HepG2 (cell line): Measurements from ENCODE around the gene ARF6. TPM values are rescaled to one million over a fixed set of nuclear protein-coding genes. Genes with fewer than 3 reads are reported as not detected.
A peak's percentile ranks its signal among the peaks of the same experiment; 100 is the strongest.

Experiments
- GMEB2 ChIP-seq: IDR thresholded peaks from 2 replicates; pipeline ENCODE4 v1.6.1; 2016; ENCODE audit warnings: missing biosample characterization, missing genetic modification reagents, low read depth
- HCFC1 ChIP-seq: fragments of 150-350 bp; IDR thresholded peaks from 2 replicates; pipeline ENCODE4 v1.6.1; 2014; ENCODE audit warnings: low read depth, low read length
- HOXA7 ChIP-seq: sonication (generic); formaldehyde crosslinking; IDR thresholded peaks from 2 replicates; pipeline ENCODE4 v1.8.1; 2022; ENCODE audit warnings: mild to moderate bottlenecking, missing genetic modification reagents, moderate library complexity
- MED13 ChIP-seq: sonication (generic); formaldehyde crosslinking; IDR thresholded peaks from 2 replicates; pipeline ENCODE4 v1.5.0; 2020; ENCODE audit warnings: missing genetic modification reagents
- RERE ChIP-seq: IDR thresholded peaks from 2 replicates; pipeline ENCODE4 v1.6.1; 2016; ENCODE audit warnings: low read depth, missing genetic modification reagents, missing compliant biosample characterization
- RNF219 ChIP-seq: sonication (generic); formaldehyde crosslinking; IDR thresholded peaks from 2 replicates; pipeline ENCODE4 v1.5.0; 2020; ENCODE audit warnings: mild to moderate bottlenecking, missing genetic modification reagents
- RXRB ChIP-seq: IDR thresholded peaks from 2 replicates; pipeline ENCODE4 v1.6.1; 2016; ENCODE audit warnings: borderline replicate concordance, missing genetic modification reagents, missing compliant biosample characterization
- SALL2 ChIP-seq: sonication (generic); formaldehyde crosslinking; IDR thresholded peaks from 2 replicates; pipeline ENCODE4 v1.8.1; 2023; ENCODE audit warnings: mild to moderate bottlenecking, missing genetic modification reagents, inconsistent platforms
- SKIL ChIP-seq: sonication (generic); formaldehyde crosslinking; IDR thresholded peaks from 2 replicates; pipeline ENCODE4 v1.8.0; 2022; ENCODE audit warnings: missing genetic modification reagents, mild to moderate bottlenecking, moderate library complexity, borderline replicate concordance
- SRSF9 ChIP-seq: fragments of 200-400 bp; formaldehyde crosslinking; IDR thresholded peaks from 2 replicates; pipeline ENCODE4 v1.6.1; 2018; ENCODE audit warnings: borderline replicate concordance, mild to moderate bottlenecking, low read depth, low read length; ENCODE audit not compliant: insufficient read depth, poor library complexity, severe bottlenecking
- TAF15 ChIP-seq: fragments of 200-400 bp; formaldehyde crosslinking; IDR thresholded peaks from one replicate; pipeline ENCODE4 v1.6.1; 2018; ENCODE audit warnings: mild to moderate bottlenecking, low read depth, low read length; ENCODE audit not compliant: poor library complexity, severe bottlenecking
- XRCC5 ChIP-seq: fragments of 200-400 bp; formaldehyde crosslinking; optimal IDR thresholded peaks from 2 replicates; pipeline ENCODE3; 2017; ENCODE audit warnings: mild to moderate bottlenecking, low read length
- ZFP1 ChIP-seq: IDR thresholded peaks from 2 replicates; pipeline ENCODE4 v1.6.1; 2016
- ZMAT5 ChIP-seq: sonication (generic); formaldehyde crosslinking; IDR thresholded peaks from 2 replicates; pipeline ENCODE4 v1.5.0; 2020; ENCODE audit warnings: mild to moderate bottlenecking, low read depth, missing genetic modification reagents, borderline replicate concordance
- ZNF180 ChIP-seq: sonication (generic); formaldehyde crosslinking; IDR thresholded peaks from 2 replicates; pipeline ENCODE4 v1.4.0; 2020; ENCODE audit warnings: low read depth, missing genetic modification reagents, borderline replicate concordance
- ZNF256 ChIP-seq: sonication (generic); formaldehyde crosslinking; conservative IDR thresholded peaks from 2 replicates; pipeline ENCODE4 v1.4.0; 2020; ENCODE audit warnings: missing genetic modification reagents
- ZNF607 ChIP-seq: sonication (generic); formaldehyde crosslinking; IDR thresholded peaks from 2 replicates; pipeline ENCODE4 v1.5.1; 2020; ENCODE audit warnings: missing genetic modification reagents, mild to moderate bottlenecking, borderline replicate concordance
- polyA plus RNA-seq, 8 experiments: library from polyadenylated mRNA; depleted of rRNA in 3 of 8; stranded (reverse) in 7 of 8; unstranded in 1 of 8; fragments of >200 nt; fragmentation: Illumina TruSeq in 4 of 8; extraction: Trizol in 4 of 8; gene quantifications; 2 replicates each; pipeline versions ENCODE4 v1.2.1 to v1.2.3, GENCODE V29; 2011 to 2016; ENCODE audit warnings: low read depth in 4 of 8, missing spikeins in 1 of 8, mixed read lengths in 1 of 8; ENCODE audit not compliant: insufficient read depth in 1 of 8
- total RNA-seq, 5 experiments: library from RNA; depleted of rRNA; stranded (reverse); fragments of >200 nt; fragmentation: Illumina TruSeq; extraction: Trizol; gene quantifications; 2 replicates each; pipeline ENCODE4 v1.2.3, GENCODE V29; 2016; ENCODE audit warnings: low read depth in 1 of 5

The ARF6 gene
- total and polyA plus RNA-seq, 2 of the 13 experiments (the other 11 are each of a cell fraction or from before 2014, with no cell fraction given): 12.7 to 31.9 TPM

GRCh38 chr14:49853572-49854375 lies 39.1 kb upstream of the ARF6 start (continued):
- TF ChIP-seq GMEB2 (CRISPR knock-in tag) (no peak), ZFP1 (CRISPR knock-in tag) (0 out of 2 replicates have a peak, but pooled peaks have one; percentile 45), SALL2 (CRISPR knock-in tag) (no peak), ZNF180 (CRISPR knock-in tag) (no peak), ZMAT5 (CRISPR knock-in tag) (no peak), ZNF256 (CRISPR knock-in tag) (no peak), SKIL (no peak), SRSF9 (no peak), TAF15 (no peak), RERE (CRISPR knock-in tag) (no peak), HCFC1 (no peak), MED13 (CRISPR knock-in tag) (no peak), XRCC5 (peak; percentile 87), RXRB (peak; percentile 69), RNF219 (CRISPR knock-in tag) (no peak), HOXA7 (CRISPR knock-in tag) (no peak), ZNF607 (CRISPR knock-in tag) (no peak)
